A549 treated with AZD9567 at 1 μM for 4 hours (cell line): ENCODE measurements around the gene DPY19L3. TPM values are rescaled to one million over a fixed set of nuclear protein-coding genes. Genes with fewer than 3 reads are reported as not detected.

Source experiments
- total RNA-seq: library from RNA; stranded (reverse); fragments of 200-300 nt; extraction: Qiagen RNA extraction; gene quantifications from 5 replicates; pipeline ENCODE4 v1.2.3, GENCODE V29; 2022; ENCODE audit not compliant: insufficient read depth

Gene DPY19L3
- 9.3 to 15.3 TPM (median 13.6 TPM) in 5 replicates for total RNA-seq

DNA sequence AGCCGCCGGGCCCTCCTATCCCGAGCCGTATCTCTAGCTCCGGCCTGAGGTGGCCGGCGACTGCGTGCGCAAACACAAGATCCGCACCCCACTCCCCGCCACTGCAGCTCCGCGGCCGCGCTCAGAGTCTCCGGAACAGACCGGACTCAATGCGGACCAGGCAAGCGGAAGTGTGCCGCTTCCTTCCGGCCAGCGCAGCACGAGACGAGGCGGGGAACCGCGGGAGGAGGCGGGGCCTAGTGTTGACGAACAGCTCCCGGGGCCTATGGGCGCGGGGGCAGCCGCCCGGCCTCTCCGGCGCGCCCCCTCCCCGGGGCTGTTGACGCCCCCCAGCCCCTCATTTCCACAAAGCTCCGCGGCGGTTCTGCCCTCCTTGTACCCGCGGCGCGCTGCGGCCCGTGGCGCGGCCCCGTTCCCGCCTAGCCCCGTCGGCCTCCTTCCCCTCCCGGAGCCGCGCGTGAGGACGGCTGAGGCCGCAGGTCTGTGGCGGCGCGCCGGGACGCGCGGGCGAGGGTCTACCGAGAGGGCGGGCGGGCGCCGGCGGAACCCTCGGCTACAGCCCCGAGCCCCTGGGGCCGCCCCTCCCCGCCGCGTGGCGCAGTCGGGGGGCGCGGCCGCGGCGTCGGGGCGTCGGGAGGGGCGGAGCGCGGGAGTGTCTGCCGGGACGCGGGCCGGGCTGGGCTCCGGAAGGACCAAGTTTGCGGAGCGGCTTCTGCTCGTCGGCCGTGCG, at the start of gene DPY19L3:
Gene DPY19L3 (plus strand): TSS at position 340 of the 730 bp plus-strand sequence. CDS start 2,484 bp downstream, outside the sequence.

Other genes starting within 250 kb of the DPY19L3 start
- 12.2 to 17.8 TPM (median 16.8 TPM) in 5 replicates for gene ZNF507, start 60.2 kb upstream of the DPY19L3 start, total RNA-seq
- gene PDCD5, start 175.4 kb downstream of the DPY19L3 start, total RNA-seq: 452 to 478 TPM (median 455 TPM) in 5 replicates